HEK293T (cell line): ENCODE results near the gene CD300C.

Experiments used
- BHLHE40 ChIP-seq: fragments of 450-650 bp; IDR thresholded peaks from 2 replicates; pipeline ENCODE4 v1.6.1; 2016; ENCODE audit warnings: mild to moderate bottlenecking, moderate library complexity, borderline replicate concordance
- FOXA1 ChIP-seq: fragments of 450-650 bp; IDR thresholded peaks from 2 replicates; pipeline ENCODE4 v1.6.1; 2016; ENCODE audit warnings: mild to moderate bottlenecking
- FOXK2 ChIP-seq: fragments of 450-650 bp; IDR thresholded peaks from 2 replicates; pipeline ENCODE4 v1.6.1; 2016; ENCODE audit warnings: mild to moderate bottlenecking
- FOXM1 ChIP-seq: fragments of 450-650 bp; IDR thresholded peaks from 2 replicates; pipeline ENCODE4 v1.6.1; 2017; ENCODE audit warnings: mild to moderate bottlenecking, borderline replicate concordance
- HDGF ChIP-seq: fragments of 450-650 bp; IDR thresholded peaks from 2 replicates; pipeline ENCODE4 v1.6.1; 2017; ENCODE audit warnings: antibody characterized with exemption, borderline replicate concordance
- LEF1 ChIP-seq: fragments of 450-650 bp; IDR thresholded peaks from 2 replicates; pipeline ENCODE4 v1.6.1; 2017; ENCODE audit warnings: mild to moderate bottlenecking, borderline replicate concordance
- SP1 ChIP-seq: fragments of 450-650 bp; IDR thresholded peaks from 2 replicates; pipeline ENCODE4 v1.6.1; 2017
- SUZ12 ChIP-seq: fragments of 450-650 bp; IDR thresholded peaks from 2 replicates; pipeline ENCODE4 v1.6.1; 2016; ENCODE audit warnings: mild to moderate bottlenecking
- ZNF384 ChIP-seq: fragments of 450-650 bp; IDR thresholded peaks from 2 replicates; pipeline ENCODE4 v1.6.1; 2016

DNA sequence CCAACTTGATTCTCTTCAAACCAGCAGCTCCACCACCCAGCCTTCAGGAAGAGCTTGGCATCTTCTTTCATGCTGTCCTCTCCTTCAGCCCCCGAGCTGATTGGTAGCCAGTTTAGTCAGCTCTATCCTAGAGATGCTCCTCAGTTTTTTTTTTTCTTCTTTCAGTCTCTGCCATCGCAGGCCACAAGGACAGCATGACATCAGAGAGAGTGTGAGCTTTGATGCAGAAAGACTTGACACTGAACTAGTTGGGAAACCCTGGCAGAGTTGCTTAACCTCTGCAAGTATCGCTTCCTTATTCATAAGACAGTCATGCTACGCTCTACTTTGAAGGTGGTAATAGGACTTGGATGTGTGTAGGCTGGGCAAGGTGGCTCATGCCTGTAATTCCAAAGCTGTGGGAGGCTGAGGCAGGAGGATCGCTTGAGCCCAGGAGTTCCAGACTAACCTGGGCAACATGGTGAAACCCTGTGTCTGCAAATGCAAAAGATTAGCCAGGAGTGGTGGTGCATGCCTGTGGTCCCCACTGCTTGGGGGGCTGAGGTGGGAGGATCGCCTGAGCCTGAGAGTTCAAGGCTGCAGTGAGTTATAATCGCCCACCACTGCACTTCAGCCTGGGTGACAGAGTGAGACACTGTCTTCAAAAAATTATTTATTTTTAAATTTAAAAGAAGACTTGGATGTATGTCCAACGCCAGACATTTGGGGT is 17.3 kb downstream of the CD300C start:
- TF ChIP-seq BHLHE40 (no peak), ZNF384 (no peak), SP1 (no peak), LEF1 (no peak), FOXK2 (no peak), FOXA1 (no peak), FOXM1 (no peak), HDGF (no peak), SUZ12 (no peak)
